NOMO-1 treated with dmso at 0.1 percent for 144 hours (cell line): ENCODE data around the gene GAS2L2.

Experiments used
- DNase-seq: peaks from one replicate; lab custom pipeline; 2025; ENCODE audit not compliant: unreplicated experiment; lab: John Stamatoyannopoulos, UW

GAS2L2 gene

GRCh38 chr17:35701491-35701890 lies 51.5 kb downstream of the GAS2L2 start:
- no peak for DNase-seq

- DNase-seq, result no peak
These were observed 52.9 kb downstream of the GAS2L2 start for GRCh38 chr17:35700150-35700549.

- DNase-seq, result no peak
These were observed 54.2 kb downstream of the GAS2L2 start for GRCh38 chr17:35698800-35699199.

GRCh38 chr17:35695613-35696012 lies 57.4 kb downstream of the GAS2L2 start:
- no peak for DNase-seq

GRCh38 chr17:35694906-35695305 lies 58.1 kb downstream of the GAS2L2 start:
- no peak for DNase-seq
